Ishikawa (cell line): ENCODE results near the gene SLC35E2B.

Experiments
- CEBPB ChIP-seq: IDR thresholded peaks from 2 replicates; pipeline ENCODE4 v1.6.1; 2012
- CREB1 ChIP-seq: IDR thresholded peaks from 2 replicates; pipeline ENCODE4 v1.6.1; 2012; ENCODE audit warnings: low read depth
- REST ChIP-seq: IDR thresholded peaks from 2 replicates; pipeline ENCODE4 v1.6.1; 2012; ENCODE audit warnings: low read depth, mild to moderate bottlenecking

- TF ChIP-seq CEBPB (no peak), REST (no peak), CREB1 (no peak)
Measured at GRCh38 chr1:1629430-1630190, 63.0 kb downstream of the SLC35E2B start.
